HG02610 (cell line): ENCODE measurements around the gene CELF5.
"Not testable (repeated sequence)": the region's sequence is repeated elsewhere in the genome, so short reads cannot be mapped to it uniquely, and the experiment has no call there.

Source experiments
- ATAC-seq: cut with Tn5 transposase; IDR thresholded peaks from one replicate; pipeline ENCODE4 v1.9.1; 2021; ENCODE audit warnings: mild to moderate bottlenecking, moderate library complexity; ENCODE audit not compliant: unreplicated experiment

CELF5 gene

DNA sequence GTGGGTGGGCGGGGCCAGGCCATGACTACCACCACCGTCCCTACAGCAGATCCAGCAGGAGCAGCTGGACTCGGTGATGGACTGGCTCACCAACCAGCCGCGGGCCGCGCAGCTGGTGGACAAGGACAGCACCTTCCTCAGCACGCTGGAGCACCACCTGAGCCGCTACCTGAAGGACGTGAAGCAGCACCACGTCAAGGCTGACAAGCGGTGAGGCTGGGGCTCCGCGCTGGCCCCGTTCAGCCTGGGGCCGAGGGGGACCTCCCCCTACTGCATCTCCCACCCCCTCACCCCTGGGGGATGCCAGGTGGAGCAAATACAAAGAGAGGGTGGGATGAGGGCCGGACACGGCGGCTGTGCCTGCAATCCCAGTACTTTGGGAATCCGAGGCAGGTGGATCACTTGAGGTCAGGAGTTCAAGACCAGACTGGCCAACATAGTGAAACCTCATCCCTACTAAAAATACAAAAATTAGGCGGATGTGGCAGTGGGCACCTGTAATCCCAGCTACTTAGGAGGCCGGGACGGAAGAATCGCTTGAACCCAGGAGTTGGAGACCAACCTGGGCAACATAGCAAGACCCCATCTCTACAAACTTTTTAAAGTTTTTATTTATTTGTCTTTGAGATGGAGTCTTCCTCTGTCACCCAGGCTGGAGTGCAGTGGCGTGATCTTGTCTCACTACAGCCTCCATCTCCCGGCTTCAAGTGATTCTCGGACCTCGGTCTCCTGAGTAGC lies 18.1 kb upstream of the CELF5 start:
- ATAC-seq = no peak

GRCh38 chr19:3207461-3208242 lies 16.8 kb upstream of the CELF5 start:
- ATAC-seq = no peak

DNA sequence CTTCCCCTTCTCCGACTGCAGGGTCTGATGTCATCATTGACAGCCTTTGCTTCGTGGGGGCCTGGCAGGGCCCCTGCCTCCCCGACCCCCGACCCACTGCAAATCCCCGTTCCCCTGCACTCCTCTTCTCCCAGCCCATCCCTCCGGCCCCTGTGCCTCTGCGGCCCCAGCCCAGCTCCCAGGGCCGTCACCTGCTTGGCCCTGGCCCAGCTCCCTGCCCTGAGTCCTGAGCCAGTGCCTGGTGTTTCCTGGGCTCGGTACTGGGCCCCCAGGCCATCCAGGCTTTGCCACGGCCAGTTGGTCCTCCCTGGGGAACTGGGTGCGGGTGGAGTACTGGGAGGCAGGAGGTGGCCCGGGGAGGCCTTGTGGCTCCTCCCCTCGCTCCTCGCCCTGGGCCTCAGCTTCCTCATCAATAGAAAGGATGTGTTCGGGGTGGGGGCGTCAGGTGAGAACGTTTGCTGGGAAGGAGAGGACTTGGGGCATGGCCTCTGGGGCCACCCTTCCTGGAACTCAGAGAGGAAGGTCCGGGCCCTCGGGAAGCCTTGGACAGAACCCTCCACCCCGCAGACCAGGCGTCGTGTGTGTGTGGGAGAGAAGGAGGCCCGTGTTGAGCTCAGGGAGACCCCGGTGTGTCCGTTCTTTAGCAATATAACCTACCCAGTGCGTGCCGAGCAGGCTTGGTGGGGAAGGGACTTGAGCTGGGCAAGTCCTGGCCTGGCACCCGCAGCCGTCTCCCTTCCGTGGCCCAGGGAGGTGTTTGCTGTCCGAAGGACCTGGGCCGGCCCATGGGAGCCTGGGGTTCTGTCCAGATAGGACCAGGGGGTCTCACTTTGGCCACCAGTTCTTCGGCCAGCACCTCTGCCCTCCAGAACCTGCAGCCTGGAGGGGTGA lies 15.9 kb upstream of the CELF5 start:
- ATAC-seq = no peak

DNA sequence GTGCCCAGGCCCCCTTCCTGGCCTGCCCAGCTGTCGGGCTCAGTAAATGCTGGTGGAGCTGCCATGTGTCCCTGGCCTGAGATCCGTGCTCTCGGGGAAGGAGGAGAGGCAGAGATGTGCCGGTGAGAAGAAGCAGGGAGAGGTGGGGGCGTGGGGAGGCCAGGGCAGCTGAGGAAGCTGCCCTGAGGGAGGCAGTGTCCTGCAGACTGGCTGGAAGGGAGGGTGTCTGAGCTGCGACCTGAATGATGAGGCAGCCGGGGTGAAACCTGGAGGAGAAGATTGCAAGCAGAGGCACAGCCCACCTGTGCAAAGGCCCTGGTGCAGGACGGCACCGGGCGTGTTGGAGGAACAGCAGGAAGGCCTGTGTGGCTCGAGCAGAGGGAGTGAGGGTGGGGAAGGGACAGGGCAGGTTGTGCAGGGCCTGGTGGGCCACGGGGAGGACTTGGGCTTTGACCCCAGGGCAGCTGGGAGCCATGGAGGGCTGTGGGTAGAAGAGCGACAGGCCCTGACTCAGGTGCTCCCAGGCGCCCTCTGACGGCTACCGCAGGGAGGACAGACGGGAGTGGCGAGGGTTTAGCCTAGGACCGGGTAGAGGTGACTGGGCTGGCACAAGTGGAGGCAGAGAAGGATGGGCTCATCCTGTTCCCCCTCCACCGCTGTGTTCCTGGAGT lies 14.0 kb upstream of the CELF5 start:
- no peak for ATAC-seq

DNA sequence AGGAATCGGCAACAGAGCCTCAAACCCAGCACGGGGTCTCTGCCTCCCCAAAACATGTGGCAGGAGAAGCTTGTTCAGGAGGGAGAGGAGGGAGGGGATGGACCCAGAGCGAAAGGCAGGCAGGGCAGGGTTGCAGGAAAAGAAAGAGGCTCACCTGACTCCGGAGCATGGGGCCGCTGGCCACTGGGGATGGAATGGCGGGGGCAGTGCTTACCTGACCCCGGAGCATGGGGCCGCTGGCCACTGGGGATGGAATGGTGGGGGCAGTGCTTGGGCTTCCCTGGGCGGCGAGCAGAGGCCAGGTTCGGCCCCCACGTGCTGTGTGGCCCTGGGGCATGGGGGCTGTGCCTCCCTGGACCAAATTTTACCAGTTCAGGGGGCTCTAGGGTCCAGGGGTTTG lies 13.3 kb upstream of the CELF5 start:
- no peak for ATAC-seq

DNA sequence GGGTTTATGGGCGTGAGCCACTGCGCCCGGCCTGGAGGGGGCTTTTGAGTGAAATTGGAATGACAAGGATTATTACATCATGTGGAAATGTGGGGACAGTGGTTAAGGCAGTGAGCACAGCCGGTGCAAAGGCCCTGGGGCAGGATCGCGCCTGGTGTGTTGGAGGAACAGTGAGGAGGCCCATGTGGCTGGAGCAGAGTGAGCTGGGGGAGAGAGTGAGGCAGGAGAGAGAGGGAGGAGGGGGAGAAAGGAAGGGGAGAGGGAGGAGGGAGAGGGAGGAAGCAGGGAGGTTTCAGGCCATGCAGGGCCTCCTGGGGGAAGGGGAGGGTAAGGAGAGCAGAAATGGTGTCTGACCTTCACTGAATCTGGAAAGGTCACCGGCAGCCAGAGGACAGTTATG lies 11.3 kb upstream of the CELF5 start:
- no peak for ATAC-seq

- no peak for ATAC-seq
Measured at GRCh38 chr19:3216874-3217273, 7.6 kb upstream of the CELF5 start.

DNA sequence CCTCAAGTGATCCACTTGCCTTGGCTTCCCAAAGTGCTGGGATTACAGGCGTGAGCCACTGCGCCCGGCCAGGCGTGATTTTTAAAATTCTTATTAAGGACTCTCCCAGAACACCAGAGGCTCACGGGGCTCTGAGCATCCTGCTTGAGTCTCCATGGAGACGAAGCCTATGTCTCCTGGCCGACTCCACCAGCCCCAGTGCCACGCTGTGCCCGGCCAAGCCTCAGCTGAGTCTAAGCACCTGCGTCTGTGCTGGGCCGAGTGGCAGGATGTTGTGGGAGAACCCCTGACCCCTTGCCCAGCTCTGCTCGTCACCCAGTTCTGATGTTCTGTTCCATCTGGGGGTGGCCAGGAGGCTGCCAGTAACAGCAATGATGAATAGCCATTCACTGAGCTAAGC lies 3.9 kb upstream of the CELF5 start:
- no peak for ATAC-seq

- not testable (repeated sequence) for ATAC-seq
Measured at GRCh38 chr19:3221576-3221975, 2.9 kb upstream of the CELF5 start.

GRCh38 chr19:3222709-3223108 lies 1.8 kb upstream of the CELF5 start:
- no peak for ATAC-seq

- no peak for ATAC-seq
Measured at GRCh38 chr19:3225169-3225485, 666 bp downstream of the CELF5 start.

DNA sequence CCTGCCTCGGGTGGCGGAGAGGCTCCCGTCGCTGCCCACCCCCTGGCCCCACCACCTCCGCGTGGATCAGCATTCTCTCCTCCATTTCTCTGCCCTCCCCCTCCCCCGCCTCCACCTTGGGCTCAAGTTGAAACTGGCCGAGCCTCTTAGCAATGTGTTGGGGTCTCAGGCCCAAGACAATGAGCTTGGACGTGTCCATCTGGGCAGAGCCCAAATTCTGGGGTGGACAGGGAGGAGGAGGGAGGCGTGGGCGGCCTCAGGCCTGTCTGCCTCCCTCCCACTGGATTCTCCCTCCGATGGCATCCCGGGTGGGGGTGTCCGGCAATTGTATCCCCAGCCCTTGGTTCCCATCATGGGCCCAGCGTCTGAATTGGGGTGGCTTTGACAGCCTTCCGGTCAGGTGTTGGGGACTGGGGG lies 1.2 kb downstream of the CELF5 start:
- ATAC-seq = no peak

DNA sequence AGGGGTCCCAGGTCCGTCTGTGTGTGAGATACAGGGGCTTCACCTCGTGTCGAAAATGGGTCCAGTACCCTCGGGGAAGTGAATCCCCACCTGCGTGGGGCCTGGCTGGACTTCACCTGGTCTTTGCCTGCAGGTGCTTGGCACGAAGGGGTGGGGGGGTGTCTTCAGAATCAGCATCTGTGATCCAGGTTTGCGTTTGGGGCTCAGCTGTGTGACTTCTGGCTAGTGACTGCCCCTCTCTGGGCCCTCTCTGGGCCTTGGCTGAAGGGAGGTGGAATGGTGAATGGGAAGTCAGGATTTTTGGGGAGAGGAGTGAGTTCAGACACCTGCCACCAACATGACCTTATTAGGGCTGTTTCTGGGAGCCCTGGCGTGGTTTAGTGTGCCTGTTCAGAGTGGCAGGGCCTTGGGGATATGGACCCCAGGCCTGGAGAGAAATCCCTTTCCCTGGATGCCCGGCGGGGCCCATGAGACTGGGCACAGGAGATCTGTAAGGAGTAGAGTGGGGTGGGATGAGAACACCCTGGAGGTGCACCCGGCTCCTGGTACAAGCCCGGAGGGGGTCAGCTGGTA lies 2.7 kb downstream of the CELF5 start:
- no peak for ATAC-seq

DNA sequence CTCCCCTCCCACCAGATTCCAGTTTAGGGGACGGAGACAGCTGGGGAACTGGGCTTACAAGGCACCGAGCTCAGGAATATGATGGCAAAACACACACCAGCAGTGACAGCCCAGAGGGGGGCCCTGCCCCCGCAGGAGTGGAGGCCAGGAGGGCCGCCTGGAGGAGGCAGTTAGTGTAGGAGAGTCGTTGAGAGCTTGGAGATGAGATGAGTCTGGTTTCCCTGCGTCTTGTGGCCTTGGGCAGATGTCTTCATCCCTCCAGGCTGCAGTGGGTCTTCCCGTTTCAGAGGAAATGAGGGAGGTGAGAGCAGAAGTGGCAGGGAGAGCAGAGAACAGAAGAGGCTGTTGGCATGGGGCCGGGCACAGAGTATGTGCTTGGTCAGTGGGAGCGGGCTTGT lies 4.9 kb downstream of the CELF5 start:
- no peak for ATAC-seq

- ATAC-seq = no peak
Measured at GRCh38 chr19:3229888-3230496, 5.5 kb downstream of the CELF5 start.

DNA sequence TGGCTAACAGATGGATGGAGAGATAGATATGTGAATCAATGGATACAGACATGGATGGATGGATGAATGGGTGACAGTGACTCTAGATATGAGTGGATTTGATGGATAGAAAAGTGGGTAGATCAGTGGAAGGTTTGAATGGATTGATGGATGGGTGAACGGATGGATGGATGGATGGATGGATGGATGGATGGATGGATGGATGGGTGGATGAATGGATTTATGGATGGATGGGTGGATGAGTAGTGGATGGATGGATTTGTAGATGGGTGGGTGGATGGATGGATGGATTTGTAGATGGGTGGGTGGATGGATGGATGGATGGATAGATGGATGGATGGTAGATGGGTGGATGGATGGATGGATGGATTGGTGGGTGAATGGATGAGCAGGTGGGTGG lies 6.8 kb downstream of the CELF5 start:
- ATAC-seq = no peak

GRCh38 chr19:3233116-3233515 lies 8.7 kb downstream of the CELF5 start:
- ATAC-seq = no peak

- ATAC-seq = no peak
Measured at GRCh38 chr19:3233831-3234230, 9.4 kb downstream of the CELF5 start.

DNA sequence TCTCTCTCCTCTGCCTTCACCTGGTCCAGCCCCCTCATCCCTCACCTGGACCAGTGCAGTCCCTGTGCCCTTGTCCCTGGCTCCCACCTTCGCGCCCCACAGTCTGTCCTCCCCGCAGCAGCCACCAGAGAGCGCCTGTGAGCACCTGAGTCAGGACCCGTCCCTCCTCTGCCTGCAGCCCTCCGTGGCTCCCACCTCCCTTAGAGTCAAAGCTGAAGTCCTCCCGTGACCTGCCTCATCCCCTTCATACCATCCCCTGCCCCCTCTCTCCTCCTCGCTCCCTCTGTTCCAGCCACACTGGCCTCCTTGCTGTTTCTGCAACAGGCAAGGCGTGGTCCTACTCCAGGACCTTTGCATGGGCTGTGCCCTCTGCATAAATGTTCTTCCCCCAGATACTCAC lies 10.3 kb downstream of the CELF5 start:
- no peak for ATAC-seq

GRCh38 chr19:3235604-3236003 lies 11.1 kb downstream of the CELF5 start:
- ATAC-seq = not testable (repeated sequence)
